Umbilical cord (tissue), 2 donors: ENCODE data around the gene RBM19. TPM values are rescaled to one million over a fixed set of nuclear protein-coding genes. Genes with fewer than 3 reads are reported as not detected.

Source experiments
- DNase-seq: peaks from one replicate; pipeline ENCODE4 v3.0.0-alpha.2; 2015; ENCODE audit warnings: low spot score
- total RNA-seq: library from RNA; depleted of rRNA; stranded (reverse); fragments of >200 nt; gene quantifications from one replicate; pipeline ENCODE4 v1.2.3, GENCODE V29; 2014; ENCODE audit warnings: low replicate concordance; ENCODE audit not compliant: insufficient read depth

RBM19 gene
- total RNA-seq, 1 donor from 2014 or later: 14.9 TPM

DNA sequence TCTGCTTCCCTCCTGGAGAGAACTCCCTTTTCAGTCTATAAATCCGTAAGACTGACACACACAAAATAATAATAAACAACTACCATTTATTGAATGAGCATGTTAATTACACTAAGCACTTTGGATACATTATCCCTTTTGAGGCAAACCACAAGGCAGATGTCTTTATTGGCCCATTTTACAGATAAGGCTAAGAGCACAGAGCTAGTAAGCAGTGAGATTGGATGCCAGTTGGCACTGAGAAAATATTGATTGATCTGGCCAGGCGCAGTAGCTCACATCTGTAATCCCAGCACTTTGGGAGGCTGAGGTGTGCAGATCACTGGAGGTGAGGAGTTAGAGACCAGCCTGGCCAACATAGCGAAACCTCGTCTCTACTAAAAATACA is 21.9 kb upstream of the RBM19 start:
- no peak for DNase-seq

DNA sequence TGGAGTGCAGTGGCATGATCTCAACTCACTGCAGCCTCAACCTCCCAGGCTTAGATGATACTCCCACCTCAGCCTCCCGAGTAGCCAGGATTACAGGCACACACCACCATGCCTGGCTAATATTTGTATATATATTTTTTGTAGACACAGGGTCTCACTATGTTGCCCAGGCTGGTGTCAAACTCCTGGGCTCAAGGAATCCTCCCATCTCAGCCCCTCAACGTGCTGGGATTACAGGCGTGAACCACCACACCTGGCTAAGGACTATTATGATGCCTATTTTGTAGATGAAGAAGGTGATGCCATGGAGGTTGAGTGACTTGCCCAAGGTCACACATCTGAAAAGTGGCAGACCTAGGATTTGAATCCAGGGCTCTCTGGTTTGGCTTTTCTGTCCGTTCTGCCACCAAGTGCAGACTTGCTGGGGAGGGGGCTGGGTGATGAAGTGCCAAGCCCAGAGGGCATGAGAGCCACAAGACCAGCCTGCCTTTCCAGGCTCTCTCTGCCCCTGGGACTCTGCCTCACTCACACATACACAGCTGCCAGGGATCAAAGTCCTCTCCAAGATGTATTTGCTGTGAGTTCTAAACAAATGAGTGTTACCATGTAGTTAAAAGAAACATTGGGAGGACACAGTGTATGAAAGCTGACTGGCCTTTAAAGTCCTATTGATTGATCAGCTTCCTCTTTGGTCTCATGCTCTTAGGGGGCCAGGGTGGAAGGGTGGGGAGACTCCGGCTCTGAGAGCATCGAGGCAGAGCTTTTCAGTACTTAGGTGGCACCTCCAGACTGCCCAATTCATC is 21.3 kb upstream of the RBM19 start:
- no peak for DNase-seq

GRCh38 chr12:113984464-113984863 is 18.3 kb upstream of the RBM19 start:
- no peak for DNase-seq

DNA sequence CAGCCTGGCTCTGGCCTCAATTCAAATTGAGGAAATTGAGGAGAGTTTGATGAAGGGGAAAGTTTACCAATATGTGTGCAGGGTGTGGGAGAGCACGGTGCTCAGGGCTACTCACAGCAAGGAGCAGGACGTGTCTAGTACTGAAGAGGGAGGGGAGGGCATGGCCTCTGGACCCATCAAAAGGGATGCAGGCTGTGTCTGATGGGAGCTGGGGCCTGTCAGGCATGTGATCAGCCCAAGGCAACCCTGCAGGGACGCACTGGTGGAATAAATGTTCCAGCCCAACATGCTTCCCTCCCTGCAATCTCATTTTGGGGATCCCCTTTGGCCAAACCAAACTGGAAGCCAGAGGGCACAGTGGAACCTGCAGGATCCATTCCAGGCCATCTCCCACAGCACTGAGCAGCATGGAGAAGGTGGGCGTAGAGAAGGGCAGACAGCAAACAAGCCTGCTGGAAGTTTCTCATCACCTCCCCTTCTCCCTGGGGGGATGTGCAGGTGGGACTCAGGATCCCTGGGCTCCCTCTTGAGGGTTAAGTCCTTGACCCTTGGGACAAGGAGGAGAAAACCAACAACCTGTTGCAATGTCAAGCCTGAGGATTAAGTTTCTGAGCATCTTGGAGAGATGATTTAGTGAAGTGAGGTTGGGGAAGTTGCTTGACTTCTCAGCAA is 17.8 kb upstream of the RBM19 start:
- DNase-seq: no peak

- DNase-seq: no peak
Measured at GRCh38 chr12:113983265-113983664, 17.1 kb upstream of the RBM19 start.

DNA sequence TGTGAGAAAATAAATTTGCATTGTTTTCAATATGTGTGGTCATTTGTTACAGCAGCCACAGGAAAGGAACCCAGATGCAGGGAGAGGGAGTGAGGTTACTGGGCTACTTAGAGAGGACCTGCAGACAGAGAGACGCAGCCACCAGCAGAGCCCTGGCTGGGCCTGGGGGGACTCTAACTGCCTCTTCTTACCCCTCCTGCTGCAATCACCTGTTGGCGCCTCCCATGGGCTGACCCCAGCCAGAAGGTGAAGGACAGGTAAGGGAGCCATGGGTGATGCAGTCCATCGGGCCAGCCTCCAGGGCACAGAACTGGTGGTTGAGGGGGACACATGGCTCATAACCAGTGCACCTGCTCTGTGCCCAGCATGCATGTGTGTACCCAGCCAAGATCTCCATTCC is 15.8 kb upstream of the RBM19 start:
- DNase-seq: no peak

DNA sequence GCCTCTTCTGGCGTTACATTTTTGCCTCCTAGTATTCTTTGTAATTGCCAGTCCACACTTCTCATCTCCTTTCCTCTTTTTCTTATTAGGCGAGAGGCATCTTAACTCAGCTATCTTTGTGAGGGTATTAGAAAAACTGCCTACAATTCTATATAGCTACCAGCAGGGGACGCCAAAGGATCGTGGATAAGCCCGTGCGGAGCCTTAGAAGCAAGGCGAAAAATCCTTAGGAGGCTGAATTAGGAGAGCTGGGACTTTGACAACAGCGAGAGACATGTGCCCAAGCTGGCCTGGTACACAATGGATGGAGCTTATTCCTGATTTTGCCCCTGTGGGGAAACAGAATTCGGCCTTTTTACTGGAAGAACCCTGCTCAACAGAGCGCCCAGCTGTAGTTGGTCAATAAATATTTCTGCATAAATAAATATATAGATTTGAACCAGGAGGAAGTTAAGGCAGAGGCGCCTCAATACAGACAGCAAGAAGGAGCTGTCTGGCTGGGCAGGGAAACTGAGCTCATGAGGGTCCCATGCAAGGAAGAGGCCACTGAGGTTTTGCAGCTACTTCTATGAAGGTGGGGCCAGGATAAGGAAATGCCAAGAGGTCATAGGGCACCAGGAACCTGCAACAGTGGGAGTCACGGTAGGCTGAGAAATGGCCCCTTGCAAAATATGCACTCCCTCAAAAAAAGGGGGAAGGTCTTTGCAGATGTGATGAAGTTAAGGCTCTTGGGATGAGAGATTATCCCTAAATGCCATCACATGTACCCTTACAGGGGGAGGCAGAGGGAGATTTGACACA is 14.6 kb upstream of the RBM19 start:
- peak; percentile 68 for DNase-seq

DNA sequence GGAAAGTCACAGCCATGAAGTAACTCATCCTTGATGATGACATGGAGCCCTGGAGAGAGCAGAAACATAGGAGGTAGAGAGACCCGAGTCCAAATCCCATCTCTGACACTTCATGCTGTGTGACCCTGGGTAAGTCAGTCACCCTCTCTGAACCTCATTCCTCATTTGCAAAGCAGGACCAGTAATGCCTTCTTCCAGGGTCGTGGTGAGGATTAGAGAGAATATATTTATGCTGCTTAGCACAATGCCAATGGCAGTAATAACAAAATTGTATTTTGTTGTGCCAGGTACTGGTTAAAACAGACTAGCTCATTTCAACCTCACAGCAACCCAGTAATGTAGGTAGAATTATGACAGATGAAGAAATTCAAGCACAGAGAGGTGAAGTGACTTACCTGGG is 13.9 kb upstream of the RBM19 start:
- no peak for DNase-seq

DNA sequence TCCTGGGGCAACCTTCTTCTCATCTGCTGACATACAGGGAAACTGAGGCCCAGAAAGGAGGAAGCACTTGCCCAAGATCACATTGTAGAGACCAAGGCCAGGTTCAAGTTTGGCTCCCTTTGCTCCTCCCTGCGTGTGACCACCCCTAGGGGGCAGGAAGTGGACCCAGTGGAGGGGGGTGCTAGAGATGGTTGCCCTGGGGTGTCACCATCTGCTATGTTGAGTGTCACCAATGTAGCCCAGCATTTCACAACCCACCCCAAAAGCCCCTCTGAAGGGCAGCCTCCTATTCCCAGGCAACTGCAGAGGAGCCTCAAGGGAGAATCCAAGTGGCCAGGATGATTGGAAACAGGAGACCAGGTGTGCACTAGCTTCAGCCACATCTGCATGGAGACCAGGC is 12.0 kb upstream of the RBM19 start:
- DNase-seq: no peak

- no peak for DNase-seq
Measured at GRCh38 chr12:113974006-113974405, 7.9 kb upstream of the RBM19 start.

DNA sequence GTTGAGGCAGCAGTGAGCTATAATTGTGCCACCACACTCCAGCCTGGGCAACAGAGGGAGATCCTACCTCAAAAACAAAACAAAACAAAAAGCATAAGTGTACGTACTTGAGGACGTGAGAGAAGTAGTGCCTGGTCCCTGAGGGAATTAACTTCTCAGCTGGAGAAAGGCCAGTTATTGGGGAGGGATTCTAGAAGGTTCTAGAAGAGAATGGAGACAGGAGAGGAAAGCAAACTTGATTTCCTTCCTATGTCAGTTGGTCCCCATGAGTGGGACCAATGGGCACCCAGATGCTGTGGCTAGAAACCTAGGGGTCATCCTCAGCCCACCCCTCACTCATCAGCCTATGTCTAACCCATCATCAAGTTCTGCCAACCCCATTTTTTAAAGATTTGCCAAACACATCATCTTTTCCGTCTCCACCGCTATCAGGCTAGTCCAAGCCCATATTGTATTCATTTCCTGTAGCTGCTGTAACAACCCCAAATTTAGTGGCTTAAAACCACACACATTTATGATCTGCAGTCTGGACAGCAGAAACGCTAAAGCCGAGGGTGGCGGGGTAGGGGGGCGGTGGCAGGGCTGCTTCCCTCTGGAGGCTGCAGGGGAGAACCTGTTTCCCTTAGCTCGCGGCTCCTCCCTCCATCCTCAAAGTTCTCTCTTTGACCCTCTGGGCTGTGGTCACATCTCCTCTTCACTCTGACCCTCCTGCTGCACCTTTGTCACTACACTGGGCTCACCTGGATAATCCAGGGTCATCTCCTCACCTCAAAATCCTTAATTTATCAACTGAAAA is 7.2 kb upstream of the RBM19 start:
- DNase-seq: no peak

DNA sequence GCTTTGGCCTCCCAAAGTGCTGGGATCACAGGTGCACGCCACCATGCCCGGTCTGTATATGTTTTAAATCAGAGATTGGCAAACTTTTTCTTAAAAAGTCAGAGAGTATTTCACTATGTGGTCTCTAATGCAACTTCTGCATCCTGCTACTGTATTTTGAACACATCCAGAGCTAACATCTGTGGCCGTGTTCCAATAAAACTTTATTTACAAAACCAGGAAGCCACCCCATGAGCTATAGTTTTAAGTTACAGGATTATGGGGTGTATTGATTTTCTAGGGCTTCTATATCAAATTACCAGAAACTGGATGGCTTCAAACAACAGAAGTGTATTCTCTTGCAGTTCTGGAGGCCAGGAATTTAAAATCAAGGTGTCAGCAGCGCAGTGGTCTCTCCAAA is 5.3 kb upstream of the RBM19 start:
- DNase-seq: no peak

DNA sequence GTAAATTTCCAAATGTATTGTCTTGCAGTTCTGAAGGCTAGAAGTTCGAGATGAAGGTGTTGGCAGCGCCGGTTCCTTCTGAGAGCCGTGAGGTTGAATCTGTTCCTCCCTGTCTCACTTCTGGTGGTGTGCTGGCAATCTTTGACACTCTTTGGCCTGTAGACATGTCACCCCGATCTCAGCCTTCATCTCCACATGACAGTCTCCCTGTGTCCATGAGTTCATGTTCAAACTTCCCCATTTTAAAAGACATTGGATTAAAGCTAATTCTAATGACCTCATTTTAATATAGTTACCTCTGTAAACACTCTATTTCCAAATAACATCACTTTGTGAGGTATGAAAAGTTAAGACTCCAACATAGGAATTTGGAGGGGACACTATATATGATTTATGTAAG is 4.1 kb upstream of the RBM19 start:
- no peak for DNase-seq

- no peak for DNase-seq
Measured at GRCh38 chr12:113967368-113967767, 1.2 kb upstream of the RBM19 start.

DNA sequence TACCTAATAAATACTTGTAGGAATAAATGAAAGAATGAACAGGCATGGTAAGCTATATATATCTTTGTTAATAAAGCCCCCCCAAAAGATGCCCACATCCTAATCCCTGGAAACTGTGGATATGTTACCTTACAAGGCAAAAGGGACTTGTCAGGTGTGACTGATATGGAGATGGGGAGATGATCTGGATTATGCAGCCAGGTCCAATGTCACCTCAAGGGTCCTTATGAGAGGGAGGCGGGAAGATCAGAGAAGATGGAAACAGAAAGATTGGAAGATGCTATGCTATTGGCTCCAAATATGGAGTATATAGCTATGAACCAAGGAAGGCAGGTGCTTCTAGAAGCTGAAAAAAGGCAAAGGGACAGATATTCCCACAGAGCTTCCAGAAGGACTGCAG is 3.4 kb downstream of the RBM19 start:
- no peak for DNase-seq

DNA sequence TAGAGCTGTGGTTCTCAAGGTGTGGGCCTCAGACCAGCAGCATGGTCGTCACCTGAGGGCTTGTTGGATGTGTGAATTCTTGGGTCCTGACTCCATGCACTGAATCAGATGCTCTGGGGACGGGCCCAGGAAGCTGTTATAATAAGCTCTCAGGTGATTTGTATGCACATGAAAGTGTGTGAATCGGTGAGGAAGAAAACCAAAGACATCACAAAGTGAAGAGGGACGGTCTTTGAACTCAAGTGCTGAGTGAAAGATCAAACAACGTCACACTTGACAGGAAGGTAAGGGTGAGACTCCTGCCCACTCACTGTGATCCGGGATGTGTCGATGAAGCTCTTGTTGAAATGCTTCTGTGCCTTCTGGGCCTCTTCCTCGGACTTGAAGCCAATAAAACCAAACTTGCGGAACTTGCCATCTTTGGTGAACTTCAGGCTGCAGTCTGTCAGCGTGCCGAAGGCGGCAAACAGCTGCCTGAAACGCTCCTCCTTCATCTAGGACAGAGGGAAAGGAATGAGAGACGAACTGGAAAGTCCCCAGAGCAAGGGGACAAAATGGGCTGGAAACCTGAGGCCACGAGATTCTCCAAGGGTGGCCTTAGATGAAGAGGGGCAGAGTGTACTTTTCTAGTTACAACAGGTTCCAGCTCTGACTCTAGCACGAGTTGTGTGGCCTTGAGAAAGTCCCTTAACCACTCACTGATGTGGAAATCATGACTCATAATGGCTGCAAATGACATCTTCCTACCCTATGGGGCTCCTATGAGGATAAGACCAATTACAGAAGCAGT is 4.0 kb downstream of the RBM19 start:
- no peak for DNase-seq

DNA sequence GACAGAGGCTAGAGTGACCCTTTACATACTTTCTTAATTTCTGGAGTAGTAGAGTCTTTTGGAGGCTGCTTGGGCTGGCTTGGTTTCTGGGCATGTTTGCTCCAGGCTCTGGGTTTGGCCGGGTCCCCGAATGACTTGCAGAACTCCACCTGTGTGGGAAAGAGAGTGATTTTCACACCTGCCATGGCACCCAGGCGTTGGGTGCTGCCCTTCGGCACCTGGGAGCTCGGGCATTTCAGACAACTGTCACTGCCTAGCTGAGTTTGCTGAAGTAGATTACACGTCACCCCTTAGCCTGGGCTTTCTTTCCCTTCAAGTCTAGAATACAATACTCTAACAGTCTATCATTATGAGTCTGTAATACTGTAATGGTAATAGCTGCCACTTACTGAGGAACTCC is 6.1 kb downstream of the RBM19 start:
- DNase-seq: no peak

DNA sequence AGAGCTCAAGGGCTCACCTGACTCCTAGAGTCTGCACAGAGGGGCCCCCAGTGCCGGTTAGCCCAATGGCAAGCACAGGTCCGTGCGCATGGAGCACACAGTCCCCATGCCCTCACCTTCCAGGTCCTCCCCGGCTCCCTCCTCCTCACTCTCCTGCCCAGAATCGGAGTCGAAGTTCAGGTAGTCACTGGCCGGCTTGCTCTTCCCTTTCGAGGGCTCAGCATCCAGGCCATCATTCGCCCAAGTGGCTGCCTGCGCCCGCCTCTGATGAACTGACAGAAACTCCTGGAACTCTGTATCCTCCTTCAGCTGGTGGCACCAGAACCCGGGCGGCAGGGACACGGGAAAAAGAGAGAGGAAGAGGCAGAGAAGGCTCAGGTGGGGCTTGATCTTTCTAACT is 7.0 kb downstream of the RBM19 start:
- DNase-seq: no peak

DNA sequence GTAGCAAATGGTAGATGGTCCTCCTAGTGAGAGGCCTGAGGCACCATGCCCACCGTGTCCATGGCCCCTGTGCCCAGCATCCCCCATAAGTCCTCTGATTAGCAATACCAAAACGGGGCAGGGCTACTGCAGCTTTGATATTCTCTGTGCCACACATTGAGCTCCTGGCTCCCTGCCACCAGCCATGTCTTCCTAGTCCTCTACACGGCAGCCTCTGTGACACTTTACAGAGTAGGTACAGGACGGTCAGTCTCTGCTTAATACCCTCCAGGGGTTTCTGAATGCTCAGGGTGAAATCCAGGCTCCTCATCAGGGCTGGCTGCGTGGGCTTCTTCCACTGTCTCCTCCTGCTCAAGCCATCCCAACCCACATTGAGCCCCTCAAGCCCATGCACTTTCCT is 8.0 kb downstream of the RBM19 start:
- no peak for DNase-seq

DNA sequence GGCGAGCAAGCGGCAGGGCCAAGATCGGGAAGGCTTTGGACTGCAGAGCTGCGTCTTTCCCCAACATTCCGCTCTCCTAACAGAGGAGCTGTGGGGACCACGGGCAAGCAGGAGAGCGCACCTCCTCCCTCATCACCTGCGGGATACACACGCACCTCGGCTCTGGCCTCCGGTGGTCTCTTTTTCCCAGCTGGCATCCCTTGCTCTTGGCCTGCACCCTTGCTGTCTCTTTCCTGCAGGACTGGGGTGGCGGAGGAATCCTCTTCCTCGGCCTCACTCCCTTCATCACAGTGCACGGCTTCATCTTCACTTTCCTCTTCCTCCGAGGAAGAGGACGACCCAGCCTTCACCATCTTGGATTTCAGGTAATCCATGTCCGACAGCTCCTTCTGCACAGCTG is 8.5 kb downstream of the RBM19 start:
- no peak for DNase-seq
